Fibroblast of the conjunctiva (primary cell): ENCODE data around the gene PTPN9.
"Not testable (repeated sequence)": the region's sequence is repeated elsewhere in the genome, so short reads cannot be mapped to it uniquely, and the experiment has no call there.

Experiments
- DNase-seq: peaks from one replicate; pipeline ENCODE4 v3.0.0-alpha.2; 2010; ENCODE audit warnings: low read depth

The PTPN9 gene

GRCh38 chr15:75582943-75583342 is 3.8 kb upstream of the PTPN9 start:
- not testable (repeated sequence) for DNase-seq

- no peak for DNase-seq
Measured at GRCh38 chr15:75578173-75578947, 755 bp downstream of the PTPN9 start.

- DNase-seq, result no peak
Measured at GRCh38 chr15:75577401-75578172, 1.5 kb downstream of the PTPN9 start.

- DNase-seq, result no peak
Measured at GRCh38 chr15:75573648-75574384, 5.3 kb downstream of the PTPN9 start.

- no peak for DNase-seq
Measured at GRCh38 chr15:75570126-75570845, 8.8 kb downstream of the PTPN9 start.

GRCh38 chr15:75565062-75565970 is 13.8 kb downstream of the PTPN9 start:
- DNase-seq, result no peak

GRCh38 chr15:75561888-75562287 is 17.2 kb downstream of the PTPN9 start:
- DNase-seq, result no peak

GRCh38 chr15:75559360-75559759 is 19.8 kb downstream of the PTPN9 start:
- not testable (repeated sequence) for DNase-seq

GRCh38 chr15:75558955-75559354 is 20.2 kb downstream of the PTPN9 start:
- DNase-seq, result not testable (repeated sequence)

GRCh38 chr15:75554717-75555116 is 24.4 kb downstream of the PTPN9 start:
- peak; percentile 59 for DNase-seq

GRCh38 chr15:75553659-75554058 is 25.5 kb downstream of the PTPN9 start:
- DNase-seq, result no peak

GRCh38 chr15:75551091-75551490 is 28.0 kb downstream of the PTPN9 start:
- no peak for DNase-seq

GRCh38 chr15:75545064-75545463 is 34.1 kb downstream of the PTPN9 start:
- no peak for DNase-seq

- no peak for DNase-seq
Measured at GRCh38 chr15:75544359-75544758, 34.8 kb downstream of the PTPN9 start.

- DNase-seq, result not testable (repeated sequence)
Measured at GRCh38 chr15:75542949-75543545, 36.1 kb downstream of the PTPN9 start.

- no peak for DNase-seq
Measured at GRCh38 chr15:75542386-75542797, 36.7 kb downstream of the PTPN9 start.

GRCh38 chr15:75538376-75538775 is 40.7 kb downstream of the PTPN9 start:
- DNase-seq, result no peak

- no peak for DNase-seq
Measured at GRCh38 chr15:75533945-75534344, 45.2 kb downstream of the PTPN9 start.

- DNase-seq, result peak; percentile 72
Measured at GRCh38 chr15:75532413-75533250, 46.5 kb downstream of the PTPN9 start.
